RWPE2 (cell line): Measurements from ENCODE around the gene REG4.
"Not testable (repeated sequence)": the region's sequence is repeated elsewhere in the genome, so short reads cannot be mapped to it uniquely, and the experiment has no call there.

Experiments used
- ATAC-seq: fragments of 200-7000 bp; cut with Tn5 transposase; 3 replicates; pipeline ENCODE4 v1.9.1; 2021; ENCODE audit warnings: low read depth
- DNase-seq: peaks from one replicate; pipeline ENCODE4 v3.0.0-alpha.2; 2020; ENCODE audit warnings: low spot score
- H3K27ac ChIP-seq: fragments of 450-650 bp; 2 replicates; pipeline ENCODE4 v1.5.1; 2017; ENCODE audit warnings: mild to moderate bottlenecking; ENCODE audit not compliant: poor library complexity, severe bottlenecking
- H3K27me3 ChIP-seq: fragments of 250-450 bp; sonication (Bioruptor Pico); 2 replicates; pipeline ENCODE4 v1.5.1; 2021; ENCODE audit warnings: mild to moderate bottlenecking, moderate library complexity; ENCODE audit not compliant: insufficient read depth, poor library complexity, severe bottlenecking
- H3K36me3 ChIP-seq: fragments of 250-450 bp; sonication (Bioruptor Pico); 2 replicates; pipeline ENCODE4 v1.5.1; 2020; ENCODE audit warnings: low read depth, mild to moderate bottlenecking, moderate library complexity
- H3K4me1 ChIP-seq: fragments of 250-450 bp; sonication (Bioruptor Pico); 2 replicates; pipeline ENCODE4 v1.5.1; 2021; ENCODE audit warnings: mild to moderate bottlenecking, moderate library complexity; ENCODE audit not compliant: insufficient read depth, poor library complexity, severe bottlenecking
- H3K4me3 ChIP-seq: fragments of 250-450 bp; sonication (Bioruptor Pico); 2 replicates; pipeline ENCODE4 v1.5.1; 2021; ENCODE audit warnings: mild to moderate bottlenecking, moderate library complexity; ENCODE audit not compliant: severe bottlenecking
- H3K9me3 ChIP-seq: fragments of 250-450 bp; sonication (Bioruptor Pico); 2 replicates; pipeline ENCODE4 v1.5.1; 2021; ENCODE audit warnings: mild to moderate bottlenecking, moderate library complexity; ENCODE audit not compliant: severe bottlenecking
- CTCF ChIP-seq: fragments of 450-650 bp; IDR thresholded peaks from one replicate; pipeline ENCODE4 v1.5.1; 2017; ENCODE audit warnings: mild to moderate bottlenecking, moderate library complexity; ENCODE audit not compliant: poor library complexity, severe bottlenecking

Gene REG4

GRCh38 chr1:119790451-119791198, 20.6 kb downstream of the REG4 start:
- Histone ChIP-seq H3K27me3 (no peaks in the 10 kb centered on the region), H3K27ac (no peak overlapping the region), H3K4me3 (no peak overlapping the region), H3K4me1 (peaks cover 27% of the 10 kb centered on the region), H3K9me3 (no peaks in the 10 kb centered on the region), H3K36me3 (no peaks in the 10 kb centered on the region)
- TF ChIP-seq CTCF = no peak
- ATAC-seq (no peak), DNase-seq (no peak)

- Histone ChIP-seq H3K9me3 (no peaks in the 10 kb centered on the region), H3K4me3 (no peak overlapping the region), H3K4me1 (peaks cover 34% of the 10 kb centered on the region), H3K27ac (peak overlapping the region; percentile 12), H3K36me3 (no peaks in the 10 kb centered on the region), H3K27me3 (no peaks in the 10 kb centered on the region)
- DNase-seq (no peak), ATAC-seq (peak; percentile 67)
- TF ChIP-seq CTCF = no peak
Observed at GRCh38 chr1:119787776-119788175, 23.5 kb downstream of the REG4 start.

GRCh38 chr1:119786473-119787050, 24.7 kb downstream of the REG4 start:
- not testable (repeated sequence) for ATAC-seq, H3K27ac ChIP-seq, DNase-seq, H3K4me3 ChIP-seq, H3K9me3 ChIP-seq, H3K36me3 ChIP-seq, H3K27me3 ChIP-seq
- H3K4me1 ChIP-seq = peaks cover 34% of the 10 kb centered on the region

- not testable (repeated sequence) for H3K36me3 ChIP-seq, H3K27me3 ChIP-seq, H3K9me3 ChIP-seq, H3K4me3 ChIP-seq, ATAC-seq, DNase-seq, H3K27ac ChIP-seq
- peaks cover 34% of the 10 kb centered on the region for H3K4me1 ChIP-seq
Observed at GRCh38 chr1:119786046-119786445, 25.2 kb downstream of the REG4 start.

GRCh38 chr1:119784191-119784781, 27.0 kb downstream of the REG4 start:
- Histone ChIP-seq H3K36me3 (no peaks in the 10 kb centered on the region), H3K4me1 (peaks cover 34% of the 10 kb centered on the region)

More at GRCh38 chr1:119784191-119784781, 27.0 kb downstream of the REG4 start:
- H3K27me3 ChIP-seq = no peaks in the 10 kb centered on the region
- no peak for TF ChIP-seq CTCF
- no peak overlapping the region for H3K4me3 ChIP-seq
- no peak overlapping the region for H3K27ac ChIP-seq
- no peaks in the 10 kb centered on the region for H3K9me3 ChIP-seq
- ATAC-seq (no peak), DNase-seq (no peak)
